Cardiac muscle cell (in vitro differentiated cells and primary cell): ENCODE measurements around the gene CLCN2. TPM values are rescaled to one million over a fixed set of nuclear protein-coding genes. Genes with fewer than 3 reads are reported as not detected.
A peak's percentile ranks its signal among the peaks of the same experiment; 100 is the strongest.

Experiments
- DNase-seq, 2 donors: peaks; one replicate each; pipeline versions ENCODE4 v3.0.0 to v3.0.0-alpha.2; 2010 to 2017; ENCODE audit warnings: low read depth in 1 of 2, low spot score in 1 of 2
- H3K27ac ChIP-seq: fragments of 200-600 bp; sonication (generic); 2 replicates; pipeline ENCODE4 v1.5.1; 2016
- H3K27me3 ChIP-seq: fragments of 200-600 bp; sonication (generic); 2 replicates; pipeline ENCODE4 v1.6.0; 2016; ENCODE audit warnings: control low read depth
- H3K36me3 ChIP-seq: fragments of 200-600 bp; sonication (generic); 2 replicates; pipeline ENCODE4 v1.5.1; 2016; ENCODE audit warnings: control low read depth
- H3K4me1 ChIP-seq: fragments of 200-600 bp; sonication (generic); 2 replicates; pipeline ENCODE4 v1.8.1; 2017; ENCODE audit warnings: low read depth, mild to moderate bottlenecking, mixed run types
- H3K4me3 ChIP-seq: fragments of 200-600 bp; sonication (generic); 2 replicates; pipeline ENCODE4 v1.5.1; 2016; ENCODE audit warnings: mild to moderate bottlenecking
- H3K9me3 ChIP-seq: fragments of 200-600 bp; sonication (generic); 2 replicates; pipeline ENCODE4 v1.5.1; 2017; ENCODE audit warnings: low read depth, mild to moderate bottlenecking, control low read depth
- CTCF ChIP-seq: IDR thresholded peaks from 2 replicates; pipeline ENCODE4 v1.5.1; 2012; ENCODE audit warnings: low read depth, mild to moderate bottlenecking, low read length
- polyA plus RNA-seq: library from polyadenylated mRNA; unstranded; fragments of >200 nt; fragmentation: Nextera tagmentation; extraction: Ambion mirVana; gene quantifications from 2 replicates; pipeline ENCODE4 v1.2.1, GENCODE V29; 2016
- total RNA-seq: library from RNA; depleted of rRNA; stranded (reverse); fragments of >200 nt; gene quantifications from 2 replicates; pipeline ENCODE4 v1.2.3, GENCODE V29; 2016

The CLCN2 gene
- total and polyA plus RNA-seq, 2 experiments from 2014 or later: 12.3 to 18.4 TPM

- no peak for TF ChIP-seq CTCF
- H3K27ac ChIP-seq: peak overlapping the region; percentile 12
- no peaks in the 10 kb centered on the region for H3K27me3 ChIP-seq
- no peaks in the 10 kb centered on the region for H3K4me1 ChIP-seq
- H3K36me3 ChIP-seq: peaks cover 58% of the 10 kb centered on the region
- no peak overlapping the region for H3K4me3 ChIP-seq
- DNase-seq: no peak
- H3K9me3 ChIP-seq: no peaks in the 10 kb centered on the region
Measured at GRCh38 chr3:184333190-184333589, 28.2 kb downstream of the CLCN2 start.

GRCh38 chr3:184332370-184333090 lies 28.9 kb downstream of the CLCN2 start:
- Histone ChIP-seq H3K27ac (peak overlapping the region; percentile 50), H3K36me3 (peaks cover 65% of the 10 kb centered on the region)
- DNase-seq: peak in 1 of 2 donors; percentile 87

GRCh38 chr3:184328516-184328915 lies 32.9 kb downstream of the CLCN2 start:
- H3K36me3 ChIP-seq: peaks cover 92% of the 10 kb centered on the region
- no peaks in the 10 kb centered on the region for H3K27me3 ChIP-seq
- H3K27ac ChIP-seq: no peak overlapping the region
- H3K4me3 ChIP-seq: no peak overlapping the region
- H3K4me1 ChIP-seq: no peaks in the 10 kb centered on the region
- H3K9me3 ChIP-seq: no peaks in the 10 kb centered on the region
- no peak for DNase-seq
- no peak for TF ChIP-seq CTCF

More at GRCh38 chr3:184332370-184333090, 28.9 kb downstream of the CLCN2 start:
- no peaks in the 10 kb centered on the region for H3K4me1 ChIP-seq
- no peak overlapping the region for H3K4me3 ChIP-seq
- H3K27me3 ChIP-seq: no peaks in the 10 kb centered on the region
- TF ChIP-seq CTCF: no peak
- no peaks in the 10 kb centered on the region for H3K9me3 ChIP-seq

- no peak for TF ChIP-seq CTCF
- Histone ChIP-seq H3K4me1 (no peaks in the 10 kb centered on the region), H3K9me3 (no peaks in the 10 kb centered on the region), H3K4me3 (no peak overlapping the region), H3K27me3 (no peaks in the 10 kb centered on the region), H3K36me3 (peaks cover 96% of the 10 kb centered on the region), H3K27ac (no peak overlapping the region)
- no peak for DNase-seq
Measured at GRCh38 chr3:184327171-184327570, 34.2 kb downstream of the CLCN2 start.

GRCh38 chr3:184325715-184326369 lies 35.6 kb downstream of the CLCN2 start:
- no peaks in the 10 kb centered on the region for H3K9me3 ChIP-seq
- H3K36me3 ChIP-seq: peaks cover 97% of the 10 kb centered on the region
- no peak for DNase-seq
- no peaks in the 10 kb centered on the region for H3K4me1 ChIP-seq
- no peak overlapping the region for H3K27ac ChIP-seq
- TF ChIP-seq CTCF: no peak
- H3K27me3 ChIP-seq: no peaks in the 10 kb centered on the region
- no peak overlapping the region for H3K4me3 ChIP-seq
